PC-9 (cell line): Measurements from ENCODE around the gene TLL2. TPM values are rescaled to one million over a fixed set of nuclear protein-coding genes. Genes with fewer than 3 reads are reported as not detected.

ENCODE experiments used
- BruUV-seq: library from RNA; stranded (reverse); fragments of 400-500 nt; replicated peaks from 2 replicates; lab custom pipeline; 2021; lab: Mats Ljungman, UMichigan
- CTCF ChIA-PET: fragments of 300-600 bp; sonication (Branson Sonifier 250); formaldehyde crosslinking; loops from one replicate; lab custom pipeline; 2022; ENCODE audit warnings: antibody characterized with exemption; lab: Charles Lee
- POLR2A ChIA-PET: fragments of 300-600 bp; sonication (Branson Sonifier 250); formaldehyde crosslinking; loops from one replicate; lab custom pipeline; 2022; ENCODE audit warnings: antibody characterized with exemption; ENCODE audit not compliant: unreplicated experiment; lab: Charles Lee
- DNase-seq, 2 experiments: peaks; one replicate each; pipeline versions ENCODE4 v3.0.0 to v3.0.0-alpha.2; 2015 to 2022; ENCODE audit warnings: mixed read lengths in 1 of 2
- H2AFZ ChIP-seq: fragments of 200-600 bp; sonication (generic); 2 replicates; pipeline ENCODE4 v1.8.1; 2017; ENCODE audit warnings: antibody characterized with exemption
- H3F3A ChIP-seq: fragments of 200-600 bp; sonication (generic); 2 replicates; pipeline ENCODE4 v1.8.1; 2017; ENCODE audit warnings: antibody characterized with exemption, mild to moderate bottlenecking, low read depth; ENCODE audit not compliant: insufficient read depth
- H3K27ac ChIP-seq: fragments of 200-600 bp; sonication (generic); 2 replicates; pipeline ENCODE4 v1.6.1; 2016; ENCODE audit warnings: mixed run types
- H3K27me3 ChIP-seq: fragments of 200-600 bp; sonication (generic); 2 replicates; pipeline ENCODE4 v1.6.1; 2016; ENCODE audit warnings: low read depth, mixed run types; ENCODE audit not compliant: insufficient read depth
- H3K36me3 ChIP-seq: fragments of 200-600 bp; sonication (generic); 2 replicates; pipeline ENCODE4 v1.6.1; 2016; ENCODE audit warnings: low read depth, mixed run types
- H3K4me1 ChIP-seq: fragments of 200-600 bp; sonication (generic); replicated peaks from 2 replicates; pipeline ENCODE4 v1.6.1; 2016; ENCODE audit warnings: mixed run types; ENCODE audit not compliant: insufficient read depth
- H3K4me2 ChIP-seq: fragments of 200-600 bp; sonication (generic); 2 replicates; pipeline ENCODE4 v1.6.1; 2017; ENCODE audit warnings: mixed run types
- H3K4me3 ChIP-seq: fragments of 200-600 bp; sonication (generic); 2 replicates; pipeline ENCODE4 v1.6.1; 2016; ENCODE audit warnings: mixed run types
- H3K79me2 ChIP-seq: fragments of 200-600 bp; sonication (generic); 2 replicates; pipeline ENCODE4 v1.6.1; 2017; ENCODE audit warnings: low read depth, mixed run types
- H3K9me2 ChIP-seq: fragments of 200-600 bp; sonication (generic); 2 replicates; pipeline ENCODE4 v1.8.1; 2017; ENCODE audit warnings: mild to moderate bottlenecking; ENCODE audit not compliant: insufficient read depth
- H3K9me3 ChIP-seq: fragments of 200-600 bp; sonication (generic); 2 replicates; pipeline ENCODE4 v1.8.1; 2016; ENCODE audit warnings: low read depth; ENCODE audit not compliant: insufficient read depth
- H4K20me1 ChIP-seq: fragments of 200-600 bp; sonication (generic); 2 replicates; pipeline ENCODE4 v1.8.1; 2017; ENCODE audit not compliant: insufficient read depth
- EZH2 ChIP-seq: fragments of 200-600 bp; sonication (generic); IDR thresholded peaks from 2 replicates; pipeline ENCODE4 v1.8.0; 2017; ENCODE audit warnings: antibody characterized with exemption, low read depth
- intact Hi-C: fragments of 100-400 bp; cut with micrococcal nuclease; formaldehyde crosslinking; loops from one replicate; pipeline ENCODE4 v1.10.0; 2022; ENCODE audit not compliant: unreplicated experiment
- total RNA-seq: library from RNA; stranded (reverse); gene quantifications from 2 replicates; pipeline ENCODE4 v1.2.3, GENCODE V29; 2021
- TF ChIP-seq, protein P1 (sequence below): fragments of 200-600 bp; sonication (generic); conservative IDR thresholded peaks from 2 replicates; pipeline ENCODE4 v1.6.1; 2017; ENCODE audit warnings: mixed run types, antibody characterized with exemption, mild to moderate bottlenecking, moderate library complexity

The TLL2 gene
- total RNA-seq, 1 experiment from 2014 or later = not detected

DNA sequence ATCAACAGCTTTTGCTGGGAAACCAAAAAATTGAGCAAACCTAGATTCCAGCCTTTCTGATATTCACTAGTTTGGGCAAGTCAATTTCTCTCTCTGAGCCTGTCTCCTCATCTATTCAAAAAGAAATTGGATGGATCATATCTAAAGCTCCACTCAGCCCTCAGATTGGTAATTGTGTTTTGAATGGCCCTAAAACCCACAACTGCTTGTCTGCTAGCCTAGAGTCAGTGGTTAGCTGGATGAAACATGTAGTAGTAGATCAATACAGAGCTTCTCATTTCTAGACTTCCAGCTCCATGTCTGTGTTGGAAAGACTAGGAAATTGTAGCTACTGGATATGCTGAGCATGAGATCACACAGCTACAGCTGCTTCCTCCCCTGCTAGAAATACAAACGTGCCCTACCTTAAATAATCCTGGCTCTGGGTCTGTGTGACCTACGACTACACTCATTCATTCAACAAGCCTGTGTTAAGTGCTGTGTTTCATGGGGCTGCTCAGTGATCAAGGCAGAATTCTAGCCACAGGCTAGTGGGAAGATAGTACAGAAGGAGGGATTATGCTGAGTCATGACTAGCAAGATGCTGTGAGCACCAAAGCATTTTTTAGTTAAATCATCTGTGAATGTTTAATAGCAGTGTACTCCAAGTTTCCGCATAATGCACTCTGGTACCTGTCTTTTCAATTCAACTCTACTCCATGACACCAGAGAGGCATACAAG, 193.8 kb downstream of the TLL2 start:
- no TSS peak for BruUV-seq
- Histone ChIP-seq H3K4me3 (no peak overlapping the region), H3K27ac (no peak overlapping the region), H3K9me3 (no peaks in the 10 kb centered on the region), H3K4me2 (no peak overlapping the region), H3K9me2 (no peaks in the 10 kb centered on the region), H3K4me1 (no peaks in the 10 kb centered on the region), H3K79me2 (no peaks in the 10 kb centered on the region), H3F3A (no peaks in the 10 kb centered on the region), H3K36me3 (no peaks in the 10 kb centered on the region), H2AFZ (no peak overlapping the region), H3K27me3 (peaks cover 8% of the 10 kb centered on the region), H4K20me1 (no peaks in the 10 kb centered on the region)
- TF ChIP-seq, protein P1, sequence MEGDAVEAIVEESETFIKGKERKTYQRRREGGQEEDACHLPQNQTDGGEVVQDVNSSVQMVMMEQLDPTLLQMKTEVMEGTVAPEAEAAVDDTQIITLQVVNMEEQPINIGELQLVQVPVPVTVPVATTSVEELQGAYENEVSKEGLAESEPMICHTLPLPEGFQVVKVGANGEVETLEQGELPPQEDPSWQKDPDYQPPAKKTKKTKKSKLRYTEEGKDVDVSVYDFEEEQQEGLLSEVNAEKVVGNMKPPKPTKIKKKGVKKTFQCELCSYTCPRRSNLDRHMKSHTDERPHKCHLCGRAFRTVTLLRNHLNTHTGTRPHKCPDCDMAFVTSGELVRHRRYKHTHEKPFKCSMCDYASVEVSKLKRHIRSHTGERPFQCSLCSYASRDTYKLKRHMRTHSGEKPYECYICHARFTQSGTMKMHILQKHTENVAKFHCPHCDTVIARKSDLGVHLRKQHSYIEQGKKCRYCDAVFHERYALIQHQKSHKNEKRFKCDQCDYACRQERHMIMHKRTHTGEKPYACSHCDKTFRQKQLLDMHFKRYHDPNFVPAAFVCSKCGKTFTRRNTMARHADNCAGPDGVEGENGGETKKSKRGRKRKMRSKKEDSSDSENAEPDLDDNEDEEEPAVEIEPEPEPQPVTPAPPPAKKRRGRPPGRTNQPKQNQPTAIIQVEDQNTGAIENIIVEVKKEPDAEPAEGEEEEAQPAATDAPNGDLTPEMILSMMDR = no peak
- no peak for TF ChIP-seq EZH2
- ChIA-PET POLR2A (no interaction called here), CTCF (no interaction called here)
- intact Hi-C loops = no loop called here
- DNase-seq = no peak

GRCh38 chr10:96317067-96317833, 196.5 kb downstream of the TLL2 start:
- CTCF ChIA-PET = no interaction called here
- H3K36me3 ChIP-seq = no peaks in the 10 kb centered on the region
- H2AFZ ChIP-seq = no peak overlapping the region
- H3F3A ChIP-seq = no peaks in the 10 kb centered on the region
- no peak for TF ChIP-seq EZH2
- TF ChIP-seq, protein P1 = no peak
- no peak for DNase-seq
- H3K79me2 ChIP-seq = no peaks in the 10 kb centered on the region
- no peaks in the 10 kb centered on the region for H3K4me1 ChIP-seq
- POLR2A ChIA-PET = no interaction called here
- intact Hi-C loops = no loop called here
- no peak overlapping the region for H3K4me2 ChIP-seq
- H3K27me3 ChIP-seq = peaks cover under 1% of the 10 kb centered on the region; the same call in 1 of the 2 replicates
- H3K9me3 ChIP-seq = no peaks in the 10 kb centered on the region
- no peak overlapping the region for H3K27ac ChIP-seq
- H3K4me3 ChIP-seq = no peak overlapping the region
- H4K20me1 ChIP-seq = no peaks in the 10 kb centered on the region
- no TSS peak for BruUV-seq
- no peaks in the 10 kb centered on the region for H3K9me2 ChIP-seq

Other genes starting within 250 kb of the TLL2 start
- 0.98 and 1.0 TPM in 2 replicates for gene BLNK, start 242.4 kb downstream of the TLL2 start, total RNA-seq
- not detected in 2 replicates for gene DNTT, start 209.5 kb downstream of the TLL2 start, total RNA-seq
- gene OPALIN, start 154.9 kb downstream of the TLL2 start, total RNA-seq = not detected in 2 replicates
- 72.6 and 75.2 TPM in 2 replicates for gene TM9SF3, start 73.1 kb upstream of the TLL2 start, total RNA-seq
- gene PIK3AP1, start 206.6 kb upstream of the TLL2 start, total RNA-seq = 1.1 and 1.7 TPM in 2 replicates